ENCODE measurements around the gene EXOSC2.

- TF ChIP-seq, protein P1, sequence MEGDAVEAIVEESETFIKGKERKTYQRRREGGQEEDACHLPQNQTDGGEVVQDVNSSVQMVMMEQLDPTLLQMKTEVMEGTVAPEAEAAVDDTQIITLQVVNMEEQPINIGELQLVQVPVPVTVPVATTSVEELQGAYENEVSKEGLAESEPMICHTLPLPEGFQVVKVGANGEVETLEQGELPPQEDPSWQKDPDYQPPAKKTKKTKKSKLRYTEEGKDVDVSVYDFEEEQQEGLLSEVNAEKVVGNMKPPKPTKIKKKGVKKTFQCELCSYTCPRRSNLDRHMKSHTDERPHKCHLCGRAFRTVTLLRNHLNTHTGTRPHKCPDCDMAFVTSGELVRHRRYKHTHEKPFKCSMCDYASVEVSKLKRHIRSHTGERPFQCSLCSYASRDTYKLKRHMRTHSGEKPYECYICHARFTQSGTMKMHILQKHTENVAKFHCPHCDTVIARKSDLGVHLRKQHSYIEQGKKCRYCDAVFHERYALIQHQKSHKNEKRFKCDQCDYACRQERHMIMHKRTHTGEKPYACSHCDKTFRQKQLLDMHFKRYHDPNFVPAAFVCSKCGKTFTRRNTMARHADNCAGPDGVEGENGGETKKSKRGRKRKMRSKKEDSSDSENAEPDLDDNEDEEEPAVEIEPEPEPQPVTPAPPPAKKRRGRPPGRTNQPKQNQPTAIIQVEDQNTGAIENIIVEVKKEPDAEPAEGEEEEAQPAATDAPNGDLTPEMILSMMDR (IDR thresholded peaks at IDR 0.05), result no peak
- no peak for TF ChIP-seq EZH2 (IDR thresholded peaks at IDR 0.05)
These were observed 35.1 kb downstream of the EXOSC2 start for GRCh38 chr9:130728721-130729120.
